IPS-NIHi7 (cell line): ENCODE data around the gene EP400.

Experiments used
- DNase-seq: peaks from one replicate; pipeline ENCODE4 v3.0.0; 2012; ENCODE audit warnings: mixed read lengths; ENCODE audit errors: extremely low spot score

EP400 gene

GRCh38 chr12:131949431-131950181 is at the start of gene EP400:
Gene EP400, plus strand, starts transcription at chr12:131949942. Its CDS starts 10,678 bp downstream, at chr12:131960620.
- DNase-seq, result peak; percentile 98

GRCh38 chr12:131900397-131900796 is 49.3 kb upstream of the EP400 start:
- DNase-seq, result no peak

GRCh38 chr12:131901431-131902331 is 48.1 kb upstream of the EP400 start:
- no peak for DNase-seq

- no peak for DNase-seq
Measured at GRCh38 chr12:131902332-131903241, 47.2 kb upstream of the EP400 start.

- no peak for DNase-seq
Measured at GRCh38 chr12:131903270-131904255, 46.2 kb upstream of the EP400 start.

GRCh38 chr12:131904346-131904745 is 45.4 kb upstream of the EP400 start:
- no peak for DNase-seq

DNA sequence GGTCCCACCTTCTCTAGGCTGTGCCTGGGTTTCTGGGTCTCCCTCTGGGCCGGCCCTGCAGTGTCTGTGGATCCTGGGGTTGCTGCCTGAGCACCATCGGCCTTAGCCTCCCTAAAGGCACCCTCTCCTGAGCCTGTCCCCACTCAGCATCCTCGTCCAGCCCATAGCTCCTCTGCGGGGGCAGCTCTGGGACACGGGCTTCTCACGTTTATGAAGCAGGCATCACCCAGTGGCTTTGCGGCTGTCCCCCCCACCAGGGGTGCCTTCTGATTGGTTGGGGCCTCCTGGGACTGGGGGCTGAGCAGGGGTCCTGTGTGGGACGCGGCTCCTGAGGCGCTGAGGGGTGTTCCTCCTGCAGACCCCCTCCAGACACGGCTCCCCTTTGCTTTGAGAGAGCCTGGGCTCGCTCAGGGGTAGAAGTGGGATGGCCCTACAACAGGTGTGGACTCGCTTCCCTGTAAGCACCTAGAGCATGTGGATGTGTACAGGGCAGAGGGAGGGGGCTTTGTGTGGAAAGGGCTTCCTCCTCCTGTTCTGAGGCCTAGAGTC is 44.6 kb upstream of the EP400 start:
- DNase-seq, result no peak

DNA sequence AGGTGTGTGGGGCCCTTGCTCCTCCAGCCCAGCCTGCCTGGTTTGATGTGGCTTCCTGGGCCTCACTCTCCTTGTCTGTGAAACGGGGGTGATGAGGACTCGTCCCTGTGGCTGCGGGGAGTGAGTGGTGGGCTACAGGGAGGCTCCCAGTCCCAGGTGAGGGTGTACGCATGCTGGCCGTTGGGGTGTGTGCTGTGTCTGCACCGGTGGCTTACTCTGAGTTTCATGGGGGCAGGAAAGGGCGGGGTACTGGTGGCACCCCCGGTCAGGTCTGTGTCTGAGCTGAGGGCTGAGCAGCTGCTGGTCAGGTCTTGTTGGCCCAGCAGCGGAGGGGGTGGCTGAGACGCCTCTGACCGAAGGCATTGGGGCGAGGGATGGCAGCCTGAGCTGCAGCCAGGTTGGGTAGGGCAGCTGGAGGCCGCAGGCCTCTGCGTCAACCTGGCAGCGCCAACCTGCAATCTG is 44.1 kb upstream of the EP400 start:
- DNase-seq, result no peak

DNA sequence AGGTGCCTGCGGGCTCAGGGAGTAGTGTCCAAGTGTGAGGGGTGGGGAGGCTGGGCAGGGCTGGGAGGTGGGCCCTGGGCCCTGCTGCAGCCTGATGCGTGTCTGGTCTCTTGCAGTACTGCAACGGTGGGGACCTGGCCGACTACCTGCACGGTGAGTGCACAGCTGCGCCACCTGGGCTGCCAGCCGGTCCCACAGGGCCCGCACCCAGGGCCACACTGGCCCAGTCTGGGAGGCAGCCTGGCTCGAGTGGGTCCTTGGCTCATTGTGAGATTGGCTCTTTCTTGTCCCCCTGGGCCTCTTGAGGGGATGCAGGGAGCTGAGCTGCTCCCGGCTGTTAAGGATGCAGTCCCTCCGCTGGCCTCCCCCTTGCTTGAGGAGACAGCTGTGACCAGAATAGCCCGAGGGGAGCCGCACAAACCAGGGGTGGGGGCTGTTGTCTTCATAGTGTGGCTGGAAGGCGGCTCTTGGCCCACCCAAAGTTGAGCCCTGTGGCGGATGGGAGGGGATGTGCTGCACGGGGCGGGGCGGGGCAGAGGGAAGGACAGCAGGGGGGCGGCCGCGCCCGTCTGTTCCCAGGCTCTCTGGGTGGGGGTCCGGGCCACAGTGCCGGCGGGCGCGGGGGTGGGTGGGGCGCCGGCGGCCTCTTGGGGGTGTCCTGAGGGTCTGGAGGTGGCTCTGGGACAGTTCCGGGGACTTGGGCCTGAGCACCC is 42.2 kb upstream of the EP400 start:
- DNase-seq, result no peak

DNA sequence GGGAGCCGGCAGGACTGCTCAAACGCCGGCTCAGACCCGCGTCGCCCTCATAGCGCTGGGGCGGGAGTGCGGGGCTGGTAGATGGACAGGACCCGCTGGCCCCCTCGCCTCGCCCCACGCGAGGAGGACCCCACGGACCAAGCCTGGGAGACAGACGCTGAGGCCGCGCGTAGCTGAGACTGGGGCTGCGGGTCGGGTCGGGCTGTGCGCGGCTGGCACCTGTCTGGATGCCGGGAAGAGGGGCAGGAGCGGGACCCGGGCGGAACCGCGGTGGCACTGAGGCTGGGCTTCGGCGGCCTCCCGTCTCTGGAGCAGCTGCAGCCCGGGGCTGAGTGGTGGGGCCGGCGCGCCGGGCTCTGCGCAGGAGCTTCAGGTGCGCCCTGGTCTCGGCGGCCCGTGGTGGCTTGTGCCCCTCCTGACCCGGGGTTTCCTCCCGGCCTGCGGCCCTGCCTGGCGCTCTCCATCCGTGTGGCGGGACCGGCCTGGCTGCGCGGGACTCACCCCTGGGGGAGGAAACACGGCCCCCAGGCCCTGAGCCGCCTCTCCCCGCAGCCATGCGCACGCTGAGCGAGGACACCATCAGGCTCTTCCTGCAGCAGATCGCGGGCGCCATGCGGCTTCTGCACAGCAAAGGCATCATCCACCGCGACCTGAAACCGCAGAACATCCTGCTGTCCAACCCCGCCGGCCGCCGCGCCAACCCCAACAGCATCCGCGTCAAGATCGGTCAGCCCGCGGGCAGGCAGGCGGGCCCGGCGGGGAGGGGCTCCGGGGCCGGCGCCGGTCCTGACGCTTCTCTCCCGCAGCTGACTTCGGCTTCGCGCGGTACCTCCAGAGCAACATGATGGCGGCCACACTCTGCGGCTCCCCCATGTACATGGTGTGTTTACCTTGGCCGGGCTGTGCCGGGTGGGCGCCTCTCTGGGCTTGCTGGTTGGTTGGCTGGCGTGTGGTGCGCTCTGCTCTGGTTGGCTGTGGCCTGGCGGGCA is 41.4 kb upstream of the EP400 start:
- no peak for DNase-seq

DNA sequence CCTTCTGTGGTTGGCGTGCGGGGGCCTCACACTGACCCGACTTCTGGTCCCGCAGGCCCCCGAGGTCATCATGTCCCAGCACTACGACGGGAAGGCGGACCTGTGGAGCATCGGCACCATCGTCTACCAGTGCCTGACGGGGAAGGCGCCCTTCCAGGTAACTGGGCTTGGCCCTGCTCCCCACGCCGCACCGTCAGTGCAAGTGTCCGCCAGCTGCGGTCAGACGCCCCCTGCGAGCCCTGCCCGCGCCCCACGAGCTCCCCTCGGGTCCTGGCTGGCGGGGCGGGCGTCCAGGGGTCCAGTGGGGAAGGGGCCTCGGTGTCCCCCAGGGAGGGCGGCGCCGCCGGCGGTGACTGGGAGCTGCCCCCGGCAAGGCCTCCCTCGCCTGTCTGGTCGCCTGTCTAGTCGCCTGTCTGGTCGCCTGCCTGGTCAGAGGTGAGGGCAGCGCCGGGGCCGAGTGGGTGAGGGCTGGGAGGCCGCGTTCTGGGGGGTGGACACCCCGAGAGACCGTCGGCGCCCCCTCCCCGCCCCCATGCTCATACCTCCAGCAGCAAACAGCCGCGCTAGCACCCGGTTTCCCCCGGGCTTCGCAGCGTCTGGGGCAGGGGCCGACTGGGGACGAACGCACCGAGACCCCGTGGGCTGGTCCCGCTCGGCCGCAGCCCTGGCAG is 40.5 kb upstream of the EP400 start:
- no peak for DNase-seq

DNA sequence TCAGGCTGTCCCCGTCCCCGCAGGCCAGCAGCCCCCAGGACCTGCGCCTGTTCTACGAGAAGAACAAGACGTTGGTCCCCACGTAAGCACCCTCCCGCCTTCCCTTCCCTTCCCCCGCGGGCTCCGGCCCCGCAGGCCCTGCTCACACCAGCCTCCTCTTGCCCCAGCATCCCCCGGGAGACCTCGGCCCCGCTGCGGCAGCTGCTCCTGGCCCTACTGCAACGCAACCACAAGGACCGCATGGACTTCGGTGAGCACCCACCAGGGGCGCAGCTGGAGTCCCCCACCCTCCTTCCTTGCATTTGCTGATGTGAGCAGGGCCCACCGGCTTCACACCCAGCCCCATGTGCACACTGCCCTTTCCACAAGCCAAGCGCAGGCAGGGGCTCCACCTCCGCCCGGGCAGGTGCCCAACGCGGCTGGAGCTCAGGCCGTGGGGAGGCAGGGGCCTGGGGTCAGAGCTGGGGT is 40.0 kb upstream of the EP400 start:
- no peak for DNase-seq

GRCh38 chr12:131910302-131911027 is 39.3 kb upstream of the EP400 start:
- no peak for DNase-seq

DNA sequence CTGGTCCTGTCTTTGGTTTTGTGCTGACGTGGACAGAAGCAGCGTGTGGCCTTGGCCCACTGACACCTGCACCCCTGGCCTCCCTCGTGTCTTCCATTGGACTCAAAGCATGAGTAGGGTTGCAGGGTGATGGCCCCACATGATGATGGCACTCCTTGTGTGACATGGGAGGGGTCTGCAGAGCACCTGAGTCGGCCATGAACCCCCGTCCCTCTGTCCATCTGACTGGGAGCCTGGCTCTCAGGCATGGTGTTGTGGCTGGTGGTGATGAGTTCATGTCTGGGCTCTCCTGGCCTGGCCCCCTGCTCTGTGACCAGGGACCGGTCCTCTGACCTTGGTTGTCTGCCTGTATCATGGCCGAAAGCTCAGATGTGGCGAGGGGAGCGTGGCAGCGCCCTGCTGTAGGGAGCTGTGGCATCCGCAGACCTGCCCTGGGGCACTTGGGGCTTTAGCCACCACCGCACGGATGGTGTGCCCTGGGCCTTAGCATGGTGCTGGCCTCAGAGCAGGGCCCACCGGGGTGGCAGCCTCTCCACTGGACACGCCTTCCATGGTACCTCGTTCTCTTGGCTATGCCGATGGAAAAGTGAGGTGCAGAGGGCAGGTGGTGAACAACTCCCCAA is 38.6 kb upstream of the EP400 start:
- DNase-seq, result no peak

- no peak for DNase-seq
Measured at GRCh38 chr12:131911851-131912477, 37.8 kb upstream of the EP400 start.
